Common myeloid progenitor, CD34-positive (primary cell): ENCODE data around the gene LMO7.

ENCODE experiments used
- CTCF ChIA-PET: fragments of 350-600 bp; sonication (Branson Sonifier 250); formaldehyde crosslinking; loops from one replicate; lab custom pipeline; 2021; ENCODE audit warnings: antibody characterized with exemption; lab: Charles Lee
- POLR2A ChIA-PET: fragments of 350-600 bp; sonication (Branson Sonifier 250); formaldehyde crosslinking; loops from one replicate; lab custom pipeline; 2021; ENCODE audit warnings: antibody characterized with exemption; lab: Charles Lee
- DNase-seq, 3 donors: peaks; one replicate each; pipeline versions ENCODE4 v3.0.0 to v3.0.0-alpha.2; 2013
- H3K27ac ChIP-seq, 2 experiments: 1 replicate in 1 of 2; 2 replicates in 1 of 2; pipeline ENCODE4 v1.7.0; 2013; ENCODE audit warnings: inconsistent platforms in 2 of 2, low read length in 2 of 2, mild to moderate bottlenecking in 2 of 2, low read depth in 1 of 2, moderate library complexity in 1 of 2; ENCODE audit not compliant: severe bottlenecking in 2 of 2, insufficient read depth in 1 of 2, poor library complexity in 1 of 2
- H3K27me3 ChIP-seq, 5 experiments: replicated peaks in 2 of 5; 1 replicate in 3 of 5; 2 replicates in 2 of 5; pipeline versions ENCODE4 v1.6.1 to v1.7.0; 2013; ENCODE audit warnings: low read length in 4 of 5, mild to moderate bottlenecking in 2 of 5, moderate library complexity in 2 of 5, inconsistent platforms in 1 of 5; ENCODE audit not compliant: insufficient read depth in 5 of 5, control insufficient read depth in 4 of 5
- H3K36me3 ChIP-seq, 4 experiments: 1 replicate in 2 of 4; 2 replicates in 2 of 4; pipeline versions ENCODE4 v1.6.1 to v1.7.0; 2013; ENCODE audit warnings: low read length in 3 of 4, control low read depth in 1 of 4, mild to moderate bottlenecking in 1 of 4; ENCODE audit not compliant: control insufficient read depth in 4 of 4, insufficient read depth in 4 of 4
- H3K4me1 ChIP-seq, 4 experiments: 1 replicate in 3 of 4; 2 replicates in 1 of 4; pipeline versions ENCODE4 v1.6.1 to v1.7.1; 2013; ENCODE audit warnings: low read length in 3 of 4, mild to moderate bottlenecking in 3 of 4, control low read depth in 1 of 4, inconsistent platforms in 1 of 4, moderate library complexity in 1 of 4; ENCODE audit not compliant: control insufficient read depth in 4 of 4, insufficient read depth in 4 of 4; ENCODE audit errors: control extremely low read depth in 1 of 4
- H3K4me3 ChIP-seq, 7 experiments: 1 replicate in 4 of 7; 2 replicates in 3 of 7; pipeline versions ENCODE4 v1.5.1 to v1.7.0; 2013; ENCODE audit warnings: mild to moderate bottlenecking in 7 of 7, low read length in 6 of 7, moderate library complexity in 6 of 7, inconsistent platforms in 2 of 7, low read depth in 2 of 7, control low read depth in 1 of 7; ENCODE audit not compliant: insufficient read depth in 4 of 7, control insufficient read depth in 1 of 7; ENCODE audit errors: extremely low read depth in 1 of 7
- H3K9me3 ChIP-seq, 5 experiments: 1 replicate in 4 of 5; 2 replicates in 1 of 5; pipeline versions ENCODE4 v1.6.1 to v1.7.1; 2013; ENCODE audit warnings: low read length in 4 of 5, mild to moderate bottlenecking in 2 of 5, inconsistent platforms in 1 of 5, low read depth in 1 of 5, moderate library complexity in 1 of 5; ENCODE audit not compliant: control insufficient read depth in 4 of 5, insufficient read depth in 2 of 5; ENCODE audit errors: control extremely low read depth in 1 of 5
- WGBS: methylation state at CpG from one replicate; pipeline ENCODE4 v1.1.5; 2013; ENCODE audit not compliant: insufficient coverage; 5-methylcytosine and 5-hydroxymethylcytosine counted together

LMO7 gene

DNA sequence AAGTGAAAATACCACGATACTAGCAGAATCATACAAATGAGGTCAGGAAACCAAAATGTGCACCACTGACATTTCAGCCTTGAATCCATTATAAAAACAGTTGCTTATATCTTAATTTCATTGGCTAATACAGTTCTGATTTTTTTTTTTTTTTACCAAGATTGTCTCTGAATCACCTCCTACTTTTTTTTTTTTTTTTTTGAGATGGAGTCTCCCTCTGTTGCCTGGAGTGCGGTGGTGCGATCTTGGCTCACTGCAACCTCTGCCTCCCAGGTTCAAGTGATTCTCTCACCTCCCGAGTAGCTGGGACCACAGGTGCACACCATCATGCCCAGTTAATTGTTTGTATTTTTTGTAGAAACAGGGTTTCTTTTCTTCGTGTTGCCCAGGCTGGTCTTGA lies 270.2 kb downstream of the LMO7 start:
- H3K36me3 ChIP-seq: no peaks in the 10 kb centered on the region
- H3K27me3 ChIP-seq: no peaks in the 10 kb centered on the region
- H3K9me3 ChIP-seq: no peaks in the 10 kb centered on the region
- WGBS: 100% methylated on average over 1 of the region's 5 CpGs
- no peak for DNase-seq
- CTCF ChIA-PET: interaction anchor here (1.1 kb wide), 1 partner anchor 568 kb away, joined by 3 read pairs; no protein-coding TSS in a partner anchor
- H3K4me3 ChIP-seq: no peak overlapping the region
- H3K27ac ChIP-seq: no peak overlapping the region
- POLR2A ChIA-PET: no interaction called here
- no peaks in the 10 kb centered on the region for H3K4me1 ChIP-seq

DNA sequence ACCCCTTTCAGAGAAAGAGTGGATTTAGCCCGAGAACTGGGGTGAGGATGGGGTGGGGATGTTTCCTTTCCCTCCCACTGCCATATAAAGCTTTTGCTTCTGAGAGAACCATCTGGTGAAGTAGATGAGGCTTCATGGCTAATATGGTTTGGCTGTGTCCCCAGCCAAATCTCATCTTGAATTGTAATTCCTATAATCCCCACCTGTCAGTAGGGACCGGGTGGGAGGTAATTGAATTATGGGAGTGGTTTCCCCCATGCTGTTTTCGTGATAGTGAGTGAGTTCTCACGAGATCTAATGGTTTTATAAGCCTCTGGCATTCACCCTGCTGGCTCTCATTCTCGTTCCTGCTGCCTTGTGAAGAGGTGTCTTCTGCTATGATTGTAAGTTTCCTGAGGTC lies 270.9 kb downstream of the LMO7 start:
- WGBS: 100% methylated on average over 2 of the region's 5 CpGs
- ChIA-PET CTCF (no interaction called here), POLR2A (no interaction called here)
- H3K4me1 ChIP-seq: no peaks in the 10 kb centered on the region
- H3K4me3 ChIP-seq: no peak overlapping the region
- H3K27me3 ChIP-seq: no peaks in the 10 kb centered on the region
- no peak for DNase-seq
- H3K9me3 ChIP-seq: no peaks in the 10 kb centered on the region
- H3K27ac ChIP-seq: no peak overlapping the region
- no peaks in the 10 kb centered on the region for H3K36me3 ChIP-seq

- ChIA-PET POLR2A (no interaction called here), CTCF (interaction anchor here (1.0 kb wide), 1 partner anchor 37 kb away, joined by 3 read pairs; no protein-coding TSS in a partner anchor)
- Histone ChIP-seq H3K4me1 (no peaks in the 10 kb centered on the region), H3K27me3 (no peaks in the 10 kb centered on the region), H3K4me3 (no peak overlapping the region), H3K36me3 (no peaks in the 10 kb centered on the region), H3K9me3 (no peaks in the 10 kb centered on the region), H3K27ac (no peak overlapping the region)
- no peak for DNase-seq
- 100% methylated on average over 1 of the region's 4 CpGs for WGBS
Measured at GRCh38 chr13:75908141-75908540, 272.0 kb downstream of the LMO7 start.
